ENCODE data around the gene UPK1A. TPM values are rescaled to one million over a fixed set of nuclear protein-coding genes. Genes with fewer than 3 reads are reported as not detected.

The UPK1A gene
- total and polyA plus RNA-seq, 9 donors: 0.06 to 0.20 TPM; not detected in 7

GRCh38 chr19:35724560-35724959 lies 58.2 kb downstream of the UPK1A start:
- Histone ChIP-seq H3K27ac (no peak overlapping the region), H3K9me3 (no peaks in the 10 kb centered on the region), H3K4me3 (no peak overlapping the region), H3K27me3 (no peaks in the 10 kb centered on the region), H3K36me3 (no peaks in the 10 kb centered on the region), H3K4me1 (ENCODE audit: insufficient read depth) (no peaks in the 10 kb centered on the region)
- 93 to 97% (median 95%) methylated on average over 12 of the region's 12 CpGs for WGBS, 3 donors
- intact Hi-C loops (cut with DNase I): no loop called here
- TF ChIP-seq EP300 (IDR thresholded peaks at IDR 0.05): no peak
- no peak for TF ChIP-seq POLR2A (IDR thresholded peaks at IDR 0.05)
- no peak for TF ChIP-seq CTCF (IDR thresholded peaks at IDR 0.05)
- no peak for DNase-seq

- Histone ChIP-seq H3K36me3 (no peaks in the 10 kb centered on the region), H3K27ac (no peak overlapping the region), H3K27me3 (no peaks in the 10 kb centered on the region), H3K9me3 (no peaks in the 10 kb centered on the region), H3K4me1 (ENCODE audit: insufficient read depth) (no peaks in the 10 kb centered on the region), H3K4me3 (no peak overlapping the region)
- intact Hi-C loops (cut with DNase I): no loop called here
- DNase-seq: no peak
- 94 to 95% (median 94%) methylated on average over 23 of the region's 23 CpGs for WGBS, 3 donors
- TF ChIP-seq CTCF (IDR thresholded peaks at IDR 0.05): no peak
- TF ChIP-seq POLR2A (IDR thresholded peaks at IDR 0.05): no peak
- no peak for TF ChIP-seq EP300 (IDR thresholded peaks at IDR 0.05)
These were observed 59.0 kb downstream of the UPK1A start for GRCh38 chr19:35725216-35725861.

- TF ChIP-seq EP300 (IDR thresholded peaks at IDR 0.05) (no peak), CTCF (IDR thresholded peaks at IDR 0.05) (no peak), POLR2A (IDR thresholded peaks at IDR 0.05) (no peak)
- H3K4me1 ChIP-seq (ENCODE audit: insufficient read depth): no peaks in the 10 kb centered on the region
- H3K36me3 ChIP-seq: no peaks in the 10 kb centered on the region
- no peaks in the 10 kb centered on the region for H3K27me3 ChIP-seq
- no peak overlapping the region for H3K27ac ChIP-seq
- no peak overlapping the region for H3K4me3 ChIP-seq
- DNase-seq: no peak
- intact Hi-C loops (cut with DNase I): no loop called here
- WGBS, 3 donors: 87 to 90% (median 89%) methylated on average over 23 to 25 of the region's 25 CpGs
- no peaks in the 10 kb centered on the region for H3K9me3 ChIP-seq
These were observed 61.0 kb downstream of the UPK1A start for GRCh38 chr19:35727053-35727955.

Other genes with a start within 250 kb of the UPK1A start
- under 1 TPM in 2 of 7 donors, not detected in 5; 0.20 to 0.32 TPM for gene FFAR2, start 218.3 kb upstream of the UPK1A start, total RNA-seq
- gene FFAR2, start 218.3 kb upstream of the UPK1A start, polyA plus RNA-seq: under 1 TPM; 0.32 to 0.47 TPM
- 1 to 10 TPM in 1 of 7 donors, under 1 TPM in 4, not detected in 2; 0.54 to 1.6 (median 0.75) TPM for gene KRTDAP, start 176.1 kb upstream of the UPK1A start, total RNA-seq
- gene KRTDAP, start 176.1 kb upstream of the UPK1A start, polyA plus RNA-seq: not detected
- 100 to 1,000 TPM in 3 of 7 donors, 10 to 100 TPM in 4; 82.1 to 177 (median 98.4) TPM for gene DMKN, start 152.9 kb upstream of the UPK1A start, total RNA-seq
- gene DMKN, start 152.9 kb upstream of the UPK1A start, polyA plus RNA-seq: 10 to 100 TPM; 58.3 to 59.0 TPM
- not detected for gene SBSN, start 138.2 kb upstream of the UPK1A start, total RNA-seq
- not detected for gene SBSN, start 138.2 kb upstream of the UPK1A start, polyA plus RNA-seq
- gene GAPDHS, start 133.1 kb upstream of the UPK1A start, total RNA-seq: not detected
- gene GAPDHS, start 133.1 kb upstream of the UPK1A start, polyA plus RNA-seq: not detected
- 10 to 100 TPM; 61.4 to 87.7 (median 66.8) TPM for gene TMEM147, start 120.9 kb upstream of the UPK1A start, total RNA-seq
- 100 to 1,000 TPM in 1 of 2 donors, 10 to 100 TPM in 1; 80.9 to 105 TPM for gene TMEM147, start 120.9 kb upstream of the UPK1A start, polyA plus RNA-seq
- not detected for gene ATP4A, start 102.9 kb upstream of the UPK1A start, total RNA-seq
- under 1 TPM in 1 of 2 donors, not detected in 1; 0.02 TPM for gene ATP4A, start 102.9 kb upstream of the UPK1A start, polyA plus RNA-seq
- not detected for gene PMIS2, start 80.3 kb upstream of the UPK1A start, total RNA-seq
- gene PMIS2, start 80.3 kb upstream of the UPK1A start, polyA plus RNA-seq: not detected
- gene HAUS5, start 53.8 kb upstream of the UPK1A start, total RNA-seq: 10 to 100 TPM; 10.6 to 24.5 (median 19.5) TPM
- gene HAUS5, start 53.8 kb upstream of the UPK1A start, polyA plus RNA-seq: 10 to 100 TPM in 1 of 2 donors, 1 to 10 TPM in 1; 8.8 to 14.8 TPM
- gene RBM42, start 37.5 kb upstream of the UPK1A start, total RNA-seq: 10 to 100 TPM; 43.0 to 90.4 (median 78.1) TPM
- gene RBM42, start 37.5 kb upstream of the UPK1A start, polyA plus RNA-seq: 10 to 100 TPM in 1 of 2 donors, 1 to 10 TPM in 1; 6.1 to 68.0 TPM
- 1 to 10 TPM in 5 of 7 donors, under 1 TPM in 2; 0.79 to 2.5 (median 1.4) TPM for gene ETV2, start 24.8 kb upstream of the UPK1A start, total RNA-seq
- gene ETV2, start 24.8 kb upstream of the UPK1A start, polyA plus RNA-seq: 1 to 10 TPM in 1 of 2 donors, not detected in 1; 1.9 TPM
- gene COX6B1, start 18.2 kb upstream of the UPK1A start, total RNA-seq: 100 to 1,000 TPM; 181 to 320 (median 243) TPM
- gene COX6B1, start 18.2 kb upstream of the UPK1A start, polyA plus RNA-seq: 100 to 1,000 TPM; 466 to 601 TPM
- under 1 TPM in 1 of 7 donors, not detected in 6; 0.41 TPM for gene ZBTB32, start 38.0 kb downstream of the UPK1A start, total RNA-seq
- gene ZBTB32, start 38.0 kb downstream of the UPK1A start, polyA plus RNA-seq: not detected
- 10 to 100 TPM; 13.0 to 53.7 (median 38.4) TPM for gene KMT2B, start 51.5 kb downstream of the UPK1A start, total RNA-seq
- 10 to 100 TPM in 1 of 2 donors, 1 to 10 TPM in 1; 8.8 to 27.2 TPM for gene KMT2B, start 51.5 kb downstream of the UPK1A start, polyA plus RNA-seq
- gene IGFLR1, start 75.9 kb downstream of the UPK1A start, total RNA-seq: 10 to 100 TPM in 3 of 7 donors, 1 to 10 TPM in 4; 3.6 to 12.8 (median 7.6) TPM
- 1 to 10 TPM in 1 of 2 donors, under 1 TPM in 1; 0.93 to 9.0 TPM for gene IGFLR1, start 75.9 kb downstream of the UPK1A start, polyA plus RNA-seq
- 10 to 100 TPM; 16.7 to 37.5 (median 25.6) TPM for gene U2AF1L4, start 78.9 kb downstream of the UPK1A start, total RNA-seq
- 10 to 100 TPM; 16.7 to 37.7 TPM for gene U2AF1L4, start 78.9 kb downstream of the UPK1A start, polyA plus RNA-seq
- 10 to 100 TPM; 23.4 to 90.4 (median 44.9) TPM for gene PSENEN, start 79.1 kb downstream of the UPK1A start, total RNA-seq
- gene PSENEN, start 79.1 kb downstream of the UPK1A start, polyA plus RNA-seq: 10 to 100 TPM; 34.0 to 44.6 TPM
- 10 to 100 TPM; 14.5 to 25.6 (median 19.1) TPM for gene LIN37, start 82.1 kb downstream of the UPK1A start, total RNA-seq
- 10 to 100 TPM in 1 of 2 donors, 1 to 10 TPM in 1; 9.8 to 24.1 TPM for gene LIN37, start 82.1 kb downstream of the UPK1A start, polyA plus RNA-seq
- gene HSPB6, start 90.5 kb downstream of the UPK1A start, total RNA-seq: 100 to 1,000 TPM in 6 of 7 donors, 10 to 100 TPM in 1; 44.9 to 276 (median 232) TPM
- 100 to 1,000 TPM; 101 to 434 TPM for gene HSPB6, start 90.5 kb downstream of the UPK1A start, polyA plus RNA-seq
- 10 to 100 TPM in 5 of 7 donors, 1 to 10 TPM in 2; 3.3 to 59.0 (median 32.0) TPM for gene PROSER3, start 91.7 kb downstream of the UPK1A start, total RNA-seq
- 10 to 100 TPM; 12.6 to 12.9 TPM for gene PROSER3, start 91.7 kb downstream of the UPK1A start, polyA plus RNA-seq
- 10 to 100 TPM; 14.7 to 52.7 (median 46.1) TPM for gene ARHGAP33, start 109.0 kb downstream of the UPK1A start, total RNA-seq
- gene ARHGAP33, start 109.0 kb downstream of the UPK1A start, polyA plus RNA-seq: 10 to 100 TPM in 1 of 2 donors, under 1 TPM in 1; 0.95 to 18.5 TPM
- gene PRODH2, start 146.3 kb downstream of the UPK1A start, total RNA-seq: under 1 TPM in 1 of 7 donors, not detected in 6; 0.41 TPM
- not detected for gene PRODH2, start 146.3 kb downstream of the UPK1A start, polyA plus RNA-seq
- gene NPHS1, start 186.0 kb downstream of the UPK1A start, total RNA-seq: 1 to 10 TPM in 1 of 7 donors, under 1 TPM in 1, not detected in 5; 0.12 to 1.0 TPM
- under 1 TPM in 1 of 2 donors, not detected in 1; 0.01 TPM for gene NPHS1, start 186.0 kb downstream of the UPK1A start, polyA plus RNA-seq
- under 1 TPM in 2 of 7 donors, not detected in 5; 0.12 to 0.15 TPM for gene KIRREL2, start 190.4 kb downstream of the UPK1A start, total RNA-seq
- under 1 TPM; 0.02 to 0.05 TPM for gene KIRREL2, start 190.4 kb downstream of the UPK1A start, polyA plus RNA-seq
- 10 to 100 TPM in 1 of 7 donors, 1 to 10 TPM in 3, under 1 TPM in 3; 0.55 to 10.1 (median 1.5) TPM for gene APLP1, start 202.1 kb downstream of the UPK1A start, total RNA-seq
- gene APLP1, start 202.1 kb downstream of the UPK1A start, polyA plus RNA-seq: 1 to 10 TPM; 1.6 to 3.0 TPM
- gene NFKBID, start 234.0 kb downstream of the UPK1A start, total RNA-seq: 10 to 100 TPM; 10.4 to 23.7 (median 14.6) TPM
- 1 to 10 TPM; 4.8 to 5.0 TPM for gene NFKBID, start 234.0 kb downstream of the UPK1A start, polyA plus RNA-seq
- 1 to 10 TPM in 6 of 7 donors, under 1 TPM in 1; 0.92 to 6.3 (median 5.5) TPM for gene HCST, start 236.0 kb downstream of the UPK1A start, total RNA-seq
- gene HCST, start 236.0 kb downstream of the UPK1A start, polyA plus RNA-seq: 1 to 10 TPM; 8.5 to 9.2 TPM
- gene TYROBP, start 241.8 kb downstream of the UPK1A start, total RNA-seq: 10 to 100 TPM in 6 of 7 donors, 1 to 10 TPM in 1; 9.2 to 41.5 (median 31.4) TPM
- 100 to 1,000 TPM in 1 of 2 donors, 10 to 100 TPM in 1; 55.1 to 135 TPM for gene TYROBP, start 241.8 kb downstream of the UPK1A start, polyA plus RNA-seq

Measured in ovary (tissue), 9 donors.